WTC11 (cell line): ENCODE measurements around the gene PCDHA1.

ENCODE experiments used
- CREB1 ChIP-seq: sonication (generic); formaldehyde crosslinking; IDR thresholded peaks from 2 replicates; pipeline ENCODE4 v1.8.0; 2023; ENCODE audit warnings: mild to moderate bottlenecking, missing genetic modification reagents
- CTCF ChIP-seq: fragments of 200-600 bp; IDR thresholded peaks from 2 replicates; pipeline ENCODE4 v1.8.0; 2022; ENCODE audit warnings: antibody characterized with exemption
- ELF4 ChIP-seq: sonication (generic); formaldehyde crosslinking; IDR thresholded peaks from 2 replicates; pipeline ENCODE4 v1.8.1; 2022; ENCODE audit warnings: low read depth, mild to moderate bottlenecking, moderate library complexity, missing genetic modification reagents
- ESRRA ChIP-seq: sonication (generic); formaldehyde crosslinking; IDR thresholded peaks from 2 replicates; pipeline ENCODE4 v1.8.1; 2022; ENCODE audit warnings: mild to moderate bottlenecking, missing genetic modification reagents, borderline replicate concordance
- ETV6 ChIP-seq: sonication (generic); formaldehyde crosslinking; IDR thresholded peaks from 2 replicates; pipeline ENCODE4 v1.8.1; 2022; ENCODE audit warnings: mild to moderate bottlenecking, missing genetic modification reagents
- TEAD4 ChIP-seq: sonication (generic); formaldehyde crosslinking; IDR thresholded peaks from 2 replicates; pipeline ENCODE4 v1.8.0; 2022; ENCODE audit warnings: mild to moderate bottlenecking, missing genetic modification reagents
- USF2 ChIP-seq: sonication (generic); formaldehyde crosslinking; IDR thresholded peaks from 2 replicates; pipeline ENCODE4 v1.8.1; 2023; ENCODE audit warnings: mild to moderate bottlenecking, missing genetic modification reagents, moderate library complexity
- ZNF232 ChIP-seq: sonication (generic); formaldehyde crosslinking; IDR thresholded peaks from 2 replicates; pipeline ENCODE4 v1.8.0; 2022; ENCODE audit warnings: mild to moderate bottlenecking, missing genetic modification reagents

GRCh38 chr5:140862441-140863295 lies 76.7 kb downstream of the PCDHA1 start:
- TF ChIP-seq ESRRA (CRISPR knock-in tag) (no peak), CREB1 (CRISPR knock-in tag) (no peak), ETV6 (no peak), ZNF232 (CRISPR knock-in tag) (no peak), TEAD4 (CRISPR knock-in tag) (no peak), CTCF (no peak), USF2 (CRISPR knock-in tag) (no peak), ELF4 (no peak)
